ENCODE measurements around the gene ANKRD60.

ANKRD60 gene

GRCh38 chr20:58245181-58245891 lies 16.9 kb upstream of the ANKRD60 start:
- no peak for DNase-seq (ENCODE audit: low read depth in 4 of 4, low spot score in 1 of 4)

- no peak for DNase-seq (ENCODE audit: low read depth in 4 of 4, low spot score in 1 of 4)
Observed at GRCh38 chr20:58244517-58245030, 16.1 kb upstream of the ANKRD60 start.

- DNase-seq (ENCODE audit: low read depth in 4 of 4, low spot score in 1 of 4): no peak
Observed at GRCh38 chr20:58243653-58244410, 15.4 kb upstream of the ANKRD60 start.

GRCh38 chr20:58242824-58243223 lies 14.4 kb upstream of the ANKRD60 start:
- no peak for DNase-seq (ENCODE audit: low read depth in 4 of 4, low spot score in 1 of 4)

GRCh38 chr20:58241766-58242465 lies 13.5 kb upstream of the ANKRD60 start:
- no peak for DNase-seq (ENCODE audit: low read depth in 4 of 4, low spot score in 1 of 4)

GRCh38 chr20:58240471-58240870 lies 12.0 kb upstream of the ANKRD60 start:
- DNase-seq (ENCODE audit: low read depth in 4 of 4, low spot score in 1 of 4): no peak

GRCh38 chr20:58239216-58239615 lies 10.8 kb upstream of the ANKRD60 start:
- DNase-seq (ENCODE audit: low read depth in 4 of 4, low spot score in 1 of 4): no peak

GRCh38 chr20:58238490-58238889 lies 10.0 kb upstream of the ANKRD60 start:
- DNase-seq (ENCODE audit: low read depth in 4 of 4, low spot score in 1 of 4): no peak

- no peak for DNase-seq (ENCODE audit: low read depth in 4 of 4, low spot score in 1 of 4)
Observed at GRCh38 chr20:58237318-58238132, 9.1 kb upstream of the ANKRD60 start.

- DNase-seq (ENCODE audit: low read depth in 4 of 4, low spot score in 1 of 4): peak; percentile 76 to 88 (median 80)
Observed at GRCh38 chr20:58236612-58237317, 8.3 kb upstream of the ANKRD60 start.

- DNase-seq (ENCODE audit: low read depth in 4 of 4, low spot score in 1 of 4): no peak
Observed at GRCh38 chr20:58235010-58235409, 6.6 kb upstream of the ANKRD60 start.

GRCh38 chr20:58233881-58234528 lies 5.6 kb upstream of the ANKRD60 start:
- DNase-seq (ENCODE audit: low read depth in 4 of 4, low spot score in 1 of 4): peak in 2 of 4 experiments; percentile 19 to 27

- no peak for DNase-seq (ENCODE audit: low read depth in 4 of 4, low spot score in 1 of 4)
Observed at GRCh38 chr20:58233393-58233792, 4.9 kb upstream of the ANKRD60 start.

- DNase-seq (ENCODE audit: low read depth in 4 of 4, low spot score in 1 of 4): no peak
Observed at GRCh38 chr20:58231683-58232082, 3.2 kb upstream of the ANKRD60 start.

GRCh38 chr20:58229198-58229798 lies 845 bp upstream of the ANKRD60 start:
- no peak for DNase-seq (ENCODE audit: low read depth in 4 of 4, low spot score in 1 of 4)

- no peak for DNase-seq (ENCODE audit: low read depth in 4 of 4, low spot score in 1 of 4)
Observed at GRCh38 chr20:58228103-58228483, 360 bp downstream of the ANKRD60 start.

- DNase-seq (ENCODE audit: low read depth in 4 of 4, low spot score in 1 of 4): no peak
Observed at GRCh38 chr20:58227391-58228102, 906 bp downstream of the ANKRD60 start.

- DNase-seq (ENCODE audit: low read depth in 4 of 4, low spot score in 1 of 4): no peak
Observed at GRCh38 chr20:58225452-58226200, 2.8 kb downstream of the ANKRD60 start.

Measured in stimulated activated CD4-positive, alpha-beta T cell treated with anti-CD3 and anti-CD28 coated beads, Interleukin-1b, Interleukin-23, amount 100 ng/mL, for 24 hours (primary cell).